WTC11 (cell line): ENCODE data around the gene FGFR3. TPM values are rescaled to one million over a fixed set of nuclear protein-coding genes. Genes with fewer than 3 reads are reported as not detected.

ENCODE experiments used
- ATAC-seq: fragments of 200-7000 bp; cut with Tn5 transposase; 2 replicates; pipeline ENCODE4 v1.10.0; 2021; ENCODE audit warnings: mild to moderate bottlenecking, moderate library complexity
- CTCF ChIA-PET: fragments of 300-600 bp; sonication (Branson Sonifier 250); formaldehyde crosslinking; loops from one replicate; lab custom pipeline; 2021; ENCODE audit warnings: antibody characterized with exemption; lab: Charles Lee
- POLR2A ChIA-PET: fragments of 350-600 bp; sonication (Branson Sonifier 250); formaldehyde crosslinking; loops from one replicate; lab custom pipeline; 2021; ENCODE audit warnings: antibody characterized with exemption; lab: Charles Lee
- DNase-seq: peaks from one replicate; pipeline ENCODE4 v3.0.0; 2021; ENCODE audit warnings: low spot score
- H3K27ac Mint-ChIP-seq: 2 replicates; pipeline ENCODE4 v1.8.0; 2021; ENCODE audit warnings: mixed read lengths
- H3K27me3 Mint-ChIP-seq: 2 replicates; pipeline ENCODE4 v1.8.0; 2021; ENCODE audit warnings: low read depth, mild to moderate bottlenecking, moderate library complexity, mixed read lengths
- H3K36me3 Mint-ChIP-seq: 2 replicates; pipeline ENCODE4 v1.8.0; 2021; ENCODE audit warnings: mixed read lengths
- H3K4me1 Mint-ChIP-seq: 2 replicates; pipeline ENCODE4 v1.8.0; 2022; ENCODE audit warnings: mixed read lengths
- H3K4me3 Mint-ChIP-seq: 2 replicates; pipeline ENCODE4 v1.8.0; 2021; ENCODE audit warnings: mild to moderate bottlenecking, moderate library complexity, mixed read lengths
- H3K9me3 Mint-ChIP-seq: 2 replicates; pipeline ENCODE4 v1.8.0; 2021; ENCODE audit warnings: mixed read lengths
- AR ChIP-seq: fragments of 250-450 bp; sonication (Bioruptor Pico); IDR thresholded peaks from 2 replicates; pipeline ENCODE4 v1.9.0; 2021; ENCODE audit warnings: mild to moderate bottlenecking
- ATF3 ChIP-seq: sonication (generic); formaldehyde crosslinking; conservative IDR thresholded peaks from 2 replicates; pipeline ENCODE4 v1.8.1; 2022; ENCODE audit warnings: mild to moderate bottlenecking, missing genetic modification reagents
- ESRRA ChIP-seq: sonication (generic); formaldehyde crosslinking; IDR thresholded peaks from 2 replicates; pipeline ENCODE4 v1.8.1; 2022; ENCODE audit warnings: mild to moderate bottlenecking, missing genetic modification reagents, borderline replicate concordance
- ETV6 ChIP-seq: sonication (generic); formaldehyde crosslinking; IDR thresholded peaks from 2 replicates; pipeline ENCODE4 v1.8.1; 2022; ENCODE audit warnings: mild to moderate bottlenecking, missing genetic modification reagents
- GTF2I ChIP-seq: fragments of 250-450 bp; sonication (Bioruptor Pico); conservative IDR thresholded peaks from 2 replicates; pipeline ENCODE4 v1.4.0; 2021; ENCODE audit warnings: mild to moderate bottlenecking
- IRF1 ChIP-seq: sonication (generic); formaldehyde crosslinking; IDR thresholded peaks from 2 replicates; pipeline ENCODE4 v1.8.0; 2023; ENCODE audit warnings: missing genetic modification reagents
- IRF2 ChIP-seq: sonication (generic); formaldehyde crosslinking; IDR thresholded peaks from 2 replicates; pipeline ENCODE4 v1.8.0; 2022; ENCODE audit warnings: low read depth, missing genetic modification reagents, borderline replicate concordance
- MLX ChIP-seq: sonication (generic); formaldehyde crosslinking; IDR thresholded peaks from 2 replicates; pipeline ENCODE4 v1.8.1; 2023; ENCODE audit warnings: mild to moderate bottlenecking, missing genetic modification reagents, moderate library complexity
- NR2C2 ChIP-seq: sonication (generic); formaldehyde crosslinking; IDR thresholded peaks from 2 replicates; pipeline ENCODE4 v1.8.0; 2022; ENCODE audit warnings: mild to moderate bottlenecking, missing genetic modification reagents
- PRRX2 ChIP-seq: fragments of 250-450 bp; sonication (Bioruptor Pico); IDR thresholded peaks from 2 replicates; pipeline ENCODE4 v1.8.0; 2021; ENCODE audit warnings: mild to moderate bottlenecking
- SOX15 ChIP-seq: fragments of 250-450 bp; sonication (Bioruptor Pico); IDR thresholded peaks from 2 replicates; pipeline ENCODE4 v1.9.0; 2021; ENCODE audit warnings: mild to moderate bottlenecking
- SP1 ChIP-seq: sonication (generic); formaldehyde crosslinking; conservative IDR thresholded peaks from 2 replicates; pipeline ENCODE4 v1.8.1; 2022; ENCODE audit warnings: missing genetic modification reagents
- USF1 ChIP-seq: sonication (generic); formaldehyde crosslinking; IDR thresholded peaks from 2 replicates; pipeline ENCODE4 v1.8.0; 2022; ENCODE audit warnings: mild to moderate bottlenecking, missing genetic modification reagents
- ZNF671 ChIP-seq: fragments of 250-450 bp; sonication (Bioruptor Pico); IDR thresholded peaks from 2 replicates; pipeline ENCODE4 v1.8.0; 2021; ENCODE audit warnings: mild to moderate bottlenecking
- ZSCAN18 ChIP-seq: fragments of 250-450 bp; sonication (Bioruptor Pico); IDR thresholded peaks from 2 replicates; pipeline ENCODE4 v2.1.2; 2022; ENCODE audit warnings: mild to moderate bottlenecking, moderate library complexity
- total RNA-seq: library from RNA; stranded (reverse); gene quantifications from 3 replicates; pipeline ENCODE4 v1.2.3, GENCODE V29; 2021

FGFR3 gene
- total RNA-seq, 1 experiment from 2014 or later = 19.9 TPM

- H3K4me3 Mint-ChIP-seq = no peak overlapping the region
- no peak for TF ChIP-seq IRF1 (CRISPR knock-in tag)
- no peak for TF ChIP-seq NR2C2 (CRISPR knock-in tag)
- no peak for TF ChIP-seq GTF2I (CRISPR knock-in tag)
- no peak for TF ChIP-seq IRF2 (CRISPR knock-in tag)
- TF ChIP-seq USF1 (CRISPR knock-in tag) = no peak
- no peak for TF ChIP-seq PRRX2 (CRISPR knock-in tag)
- TF ChIP-seq AR = no peak
- TF ChIP-seq ZNF671 (CRISPR knock-in tag) = no peak
- peaks cover 4% of the 10 kb centered on the region; the same call in 1 of the 2 replicates for H3K4me1 Mint-ChIP-seq
- ATAC-seq = no peak
- H3K9me3 Mint-ChIP-seq = no peaks in the 10 kb centered on the region
- ChIA-PET CTCF (interaction anchor here (0.5 to 0.7 kb wide), 3 partner anchors 14 to 101 kb away, joined by 3 to 7 read pairs (median 4); no protein-coding TSS in a partner anchor), POLR2A (interaction anchor here (1.4 kb wide), 1 partner anchor 10 kb away, joined by 3 read pairs; no protein-coding TSS in a partner anchor)
- H3K27me3 Mint-ChIP-seq = no peaks in the 10 kb centered on the region
- DNase-seq = no peak
- H3K36me3 Mint-ChIP-seq = no peaks in the 10 kb centered on the region
- peak overlapping the region; percentile 49; the same call in 1 of the 2 replicates for H3K27ac Mint-ChIP-seq
Measured at GRCh38 chr4:1762264-1763010, 30.7 kb upstream of the FGFR3 start.

GRCh38 chr4:1763070-1763549 lies 30.0 kb upstream of the FGFR3 start:
- TF ChIP-seq MLX (CRISPR knock-in tag) = no peak
- TF ChIP-seq SOX15 (CRISPR knock-in tag) = no peak
- TF ChIP-seq AR = no peak
- no peak for TF ChIP-seq ESRRA (CRISPR knock-in tag)
- no peak for TF ChIP-seq ZSCAN18
- TF ChIP-seq ETV6 (CRISPR knock-in tag) = no peak
- no peak for TF ChIP-seq ATF3 (CRISPR knock-in tag)
- TF ChIP-seq PRRX2 (CRISPR knock-in tag) = no peak
- no peak for TF ChIP-seq SP1
- DNase-seq (no peak), ATAC-seq (no peak)
- Mint-ChIP-seq H3K9me3 (no peaks in the 10 kb centered on the region), H3K27ac (no peak overlapping the region), H3K36me3 (no peaks in the 10 kb centered on the region), H3K27me3 (no peaks in the 10 kb centered on the region), H3K4me3 (no peak overlapping the region), H3K4me1 (peaks cover 6% of the 10 kb centered on the region)
- CTCF ChIA-PET = interaction anchor here (0.6 to 0.7 kb wide), 3 partner anchors 15 to 521 kb away, joined by 4 to 7 read pairs (median 4); no protein-coding TSS in a partner anchor
- POLR2A ChIA-PET = no interaction called here
